Suprapubic skin (tissue), 4 donors: ENCODE data around the gene ARFIP2. TPM values are rescaled to one million over a fixed set of nuclear protein-coding genes. Genes with fewer than 3 reads are reported as not detected.

Experiments
- DNase-seq, 2 donors: peaks; one replicate each; pipeline ENCODE4 v3.0.0-alpha.2; 2019; ENCODE audit warnings: low spot score in 2 of 2
- H3K27ac ChIP-seq: fragments of 200-600 bp; sonication (generic); one replicate; pipeline ENCODE4 v1.5.1; 2019
- H3K27me3 ChIP-seq: fragments of 200-600 bp; sonication (generic); one replicate; pipeline ENCODE4 v1.5.1; 2019
- H3K36me3 ChIP-seq: fragments of 200-600 bp; sonication (generic); one replicate; pipeline ENCODE4 v1.5.1; 2019
- H3K4me1 ChIP-seq: fragments of 200-600 bp; sonication (generic); one replicate; pipeline ENCODE4 v1.5.1; 2019
- H3K4me3 ChIP-seq: fragments of 200-600 bp; sonication (generic); one replicate; pipeline ENCODE4 v1.5.1; 2019; ENCODE audit warnings: mild to moderate bottlenecking
- H3K9me3 ChIP-seq: fragments of 200-600 bp; sonication (generic); one replicate; pipeline ENCODE4 v1.5.1; 2019
- CTCF ChIP-seq, 2 donors: fragments of 200-600 bp in 1 of 2; fragments of 450-650 bp in 1 of 2; sonication (generic) in 1 of 2; IDR thresholded peaks; one replicate each; pipeline ENCODE4 v1.5.1; 2016 to 2019; ENCODE audit warnings: antibody characterized with exemption in 2 of 2, mild to moderate bottlenecking in 1 of 2, moderate library complexity in 1 of 2
- EP300 ChIP-seq: sonication (generic); formaldehyde crosslinking; IDR thresholded peaks from one replicate; pipeline ENCODE4 v1.6.1; 2017; ENCODE audit warnings: antibody characterized with exemption
- POLR2A ChIP-seq, 2 donors: fragments of 450-650 bp; IDR thresholded peaks; one replicate each; pipeline ENCODE4 v1.6.1; 2017; ENCODE audit warnings: antibody characterized with exemption in 2 of 2, mild to moderate bottlenecking in 2 of 2, moderate library complexity in 2 of 2
- POLR2AphosphoS5 ChIP-seq, 3 donors: sonication (generic); formaldehyde crosslinking; IDR thresholded peaks; one replicate each; pipeline ENCODE4 v1.6.1; 2017; ENCODE audit warnings: antibody characterized with exemption in 3 of 3
- WGBS: methylation state at CpG from one replicate; pipeline ENCODE4 v1.1.5; 2018; 5-methylcytosine and 5-hydroxymethylcytosine counted together
- total RNA-seq, 4 donors: library from RNA; depleted of rRNA; stranded (reverse); fragments of >200 nt; gene quantifications; one replicate each; pipeline ENCODE4 v1.1.0, GENCODE V29; 2016

ARFIP2 gene
- total RNA-seq, 4 donors from 2014 or later, result 66.3 to 87.5 (median 83.4) TPM

- Histone ChIP-seq H3K4me3 (no peak overlapping the region), H3K9me3 (no peaks in the 10 kb centered on the region), H3K36me3 (peaks cover 80% of the 10 kb centered on the region), H3K4me1 (no peaks in the 10 kb centered on the region), H3K27me3 (no peaks in the 10 kb centered on the region), H3K27ac (no peak overlapping the region)
- TF ChIP-seq POLR2AphosphoS5 (IDR thresholded peaks at IDR 0.05) (no peak), CTCF (IDR thresholded peaks at IDR 0.05) (no peak)
- 96% methylated on average over 27 of the region's 56 CpGs for WGBS
- DNase-seq, result no peak
Observed at GRCh38 chr11:6456361-6457073, 24.6 kb downstream of the ARFIP2 start.

- WGBS, result 79% methylated on average over 2 of the region's 2 CpGs
- no peak overlapping the region for H3K27ac ChIP-seq
- H3K4me1 ChIP-seq, result no peaks in the 10 kb centered on the region
- H3K4me3 ChIP-seq, result no peak overlapping the region
- H3K9me3 ChIP-seq, result no peaks in the 10 kb centered on the region
- H3K36me3 ChIP-seq, result peaks cover 90% of the 10 kb centered on the region
- no peak for DNase-seq
- TF ChIP-seq CTCF (IDR thresholded peaks at IDR 0.05) (no peak), POLR2A (IDR thresholded peaks at IDR 0.05) (no peak), POLR2AphosphoS5 (IDR thresholded peaks at IDR 0.05) (no peak), EP300 (no peak)
- no peaks in the 10 kb centered on the region for H3K27me3 ChIP-seq
Observed at GRCh38 chr11:6455070-6455469, 26.1 kb downstream of the ARFIP2 start.

- Histone ChIP-seq H3K4me3 (no peak overlapping the region), H3K9me3 (no peaks in the 10 kb centered on the region), H3K36me3 (peaks cover 94% of the 10 kb centered on the region), H3K27ac (no peak overlapping the region), H3K27me3 (no peaks in the 10 kb centered on the region), H3K4me1 (no peaks in the 10 kb centered on the region)
- TF ChIP-seq EP300, result no peak
- no peak for TF ChIP-seq POLR2AphosphoS5 (IDR thresholded peaks at IDR 0.05)
- TF ChIP-seq CTCF (IDR thresholded peaks at IDR 0.05), result no peak
- no peak for TF ChIP-seq POLR2A (IDR thresholded peaks at IDR 0.05)
- 95% methylated on average over 2 of the region's 2 CpGs for WGBS
- no peak for DNase-seq
Observed at GRCh38 chr11:6453152-6453551, 28.0 kb downstream of the ARFIP2 start.

GRCh38 chr11:6452219-6452618 lies 28.9 kb downstream of the ARFIP2 start:
- DNase-seq, result no peak
- Histone ChIP-seq H3K36me3 (peaks cover 93% of the 10 kb centered on the region), H3K4me3 (no peak overlapping the region), H3K27ac (no peak overlapping the region), H3K9me3 (no peaks in the 10 kb centered on the region), H3K27me3 (no peaks in the 10 kb centered on the region), H3K4me1 (no peaks in the 10 kb centered on the region)
- WGBS, result 91% methylated on average over 3 of the region's 3 CpGs
- no peak for TF ChIP-seq POLR2A (IDR thresholded peaks at IDR 0.05)
- TF ChIP-seq POLR2AphosphoS5 (IDR thresholded peaks at IDR 0.05), result no peak
- no peak for TF ChIP-seq EP300
- TF ChIP-seq CTCF (IDR thresholded peaks at IDR 0.05), result no peak

GRCh38 chr11:6448574-6448973 lies 32.6 kb downstream of the ARFIP2 start:
- Histone ChIP-seq H3K27me3 (no peaks in the 10 kb centered on the region), H3K27ac (no peak overlapping the region), H3K9me3 (no peaks in the 10 kb centered on the region), H3K36me3 (peaks cover 57% of the 10 kb centered on the region), H3K4me3 (no peak overlapping the region), H3K4me1 (no peaks in the 10 kb centered on the region)
- no peak for DNase-seq
- 84% methylated on average over 3 of the region's 3 CpGs for WGBS
- TF ChIP-seq POLR2AphosphoS5 (IDR thresholded peaks at IDR 0.05), result no peak
- TF ChIP-seq POLR2A (IDR thresholded peaks at IDR 0.05), result no peak
- no peak for TF ChIP-seq CTCF (IDR thresholded peaks at IDR 0.05)
- TF ChIP-seq EP300, result no peak
